Activated CD4-positive, alpha-beta T cell treated with anti-CD3 and anti-CD28 coated beads, Interleukin-2, amount 50 U/mL, for 4 hours (primary cell): ENCODE measurements around the gene RNU7-1.

Experiments used
- DNase-seq, 2 experiments: peaks; one replicate each; pipeline ENCODE4 v3.0.0-alpha.2; 2020

Gene RNU7-1

DNA sequence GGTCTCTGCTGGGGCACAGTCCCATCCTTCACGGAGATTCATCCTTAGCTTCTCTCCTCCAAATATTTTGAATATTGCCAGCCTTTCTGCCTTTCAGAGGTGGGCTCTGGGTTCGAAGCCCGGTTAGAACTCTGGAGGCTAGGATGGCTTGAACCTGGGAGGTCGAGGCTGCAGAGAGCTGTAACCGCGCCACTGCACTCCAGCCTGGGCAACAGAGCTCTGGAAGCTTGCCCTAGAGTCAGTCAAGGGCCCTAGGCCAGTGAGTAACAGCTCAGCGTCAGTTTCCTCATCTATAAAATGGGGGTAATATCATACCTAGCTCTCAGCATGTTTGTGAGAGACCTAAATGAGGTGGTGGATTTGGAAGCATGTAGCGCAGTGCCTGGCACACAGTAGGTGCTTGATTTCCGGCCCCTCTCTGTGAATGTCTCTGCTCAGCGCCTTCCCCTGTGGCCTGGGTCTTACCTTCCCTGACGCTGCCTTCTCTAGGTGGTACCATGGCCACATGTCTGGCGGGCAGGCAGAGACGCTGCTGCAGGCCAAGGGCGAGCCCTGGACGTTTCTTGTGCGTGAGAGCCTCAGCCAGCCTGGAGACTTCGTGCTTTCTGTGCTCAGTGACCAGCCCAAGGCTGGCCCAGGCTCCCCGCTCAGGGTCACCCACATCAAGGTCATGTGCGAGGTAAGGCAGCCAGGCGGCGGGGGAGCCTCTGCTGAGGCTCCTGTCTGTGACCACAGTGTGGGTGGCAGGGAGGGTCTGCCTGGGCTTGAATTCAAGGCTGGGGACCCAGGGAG lies 10.9 kb downstream of the RNU7-1 start:
- DNase-seq, result no peak

DNA sequence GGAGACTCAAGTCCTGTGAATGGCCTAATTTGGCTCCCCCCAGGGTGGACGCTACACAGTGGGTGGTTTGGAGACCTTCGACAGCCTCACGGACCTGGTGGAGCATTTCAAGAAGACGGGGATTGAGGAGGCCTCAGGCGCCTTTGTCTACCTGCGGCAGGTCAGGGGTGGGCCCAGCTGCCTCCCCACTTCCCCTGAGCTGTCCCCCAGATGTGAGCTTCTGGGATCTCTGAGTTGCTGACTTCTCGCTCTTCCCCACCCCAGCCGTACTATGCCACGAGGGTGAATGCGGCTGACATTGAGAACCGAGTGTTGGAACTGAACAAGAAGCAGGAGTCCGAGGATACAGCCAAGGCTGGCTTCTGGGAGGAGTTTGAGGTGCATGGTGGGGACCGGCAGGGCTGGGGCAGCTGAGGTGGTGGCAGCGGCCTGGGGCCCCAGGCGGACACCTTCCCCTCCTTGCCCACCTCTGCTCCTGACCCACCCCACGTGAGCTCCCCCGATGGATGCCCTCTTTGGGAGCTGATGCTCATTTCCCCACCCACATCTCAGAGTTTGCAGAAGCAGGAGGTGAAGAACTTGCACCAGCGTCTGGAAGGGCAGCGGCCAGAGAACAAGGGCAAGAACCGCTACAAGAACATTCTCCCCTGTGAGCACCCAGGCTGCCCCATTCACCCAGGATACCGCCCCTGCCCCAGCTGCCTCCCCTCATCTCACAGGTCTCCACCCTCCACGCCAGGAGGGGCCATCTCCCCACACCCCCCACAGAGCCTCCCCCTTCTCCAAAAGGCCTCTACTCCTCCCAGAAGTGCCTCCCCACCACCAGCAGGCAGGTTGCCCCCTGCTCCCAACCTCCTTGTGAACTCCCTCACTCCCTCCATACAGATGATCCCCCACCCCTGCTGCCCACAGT lies 11.7 kb downstream of the RNU7-1 start:
- DNase-seq, result no peak

DNA sequence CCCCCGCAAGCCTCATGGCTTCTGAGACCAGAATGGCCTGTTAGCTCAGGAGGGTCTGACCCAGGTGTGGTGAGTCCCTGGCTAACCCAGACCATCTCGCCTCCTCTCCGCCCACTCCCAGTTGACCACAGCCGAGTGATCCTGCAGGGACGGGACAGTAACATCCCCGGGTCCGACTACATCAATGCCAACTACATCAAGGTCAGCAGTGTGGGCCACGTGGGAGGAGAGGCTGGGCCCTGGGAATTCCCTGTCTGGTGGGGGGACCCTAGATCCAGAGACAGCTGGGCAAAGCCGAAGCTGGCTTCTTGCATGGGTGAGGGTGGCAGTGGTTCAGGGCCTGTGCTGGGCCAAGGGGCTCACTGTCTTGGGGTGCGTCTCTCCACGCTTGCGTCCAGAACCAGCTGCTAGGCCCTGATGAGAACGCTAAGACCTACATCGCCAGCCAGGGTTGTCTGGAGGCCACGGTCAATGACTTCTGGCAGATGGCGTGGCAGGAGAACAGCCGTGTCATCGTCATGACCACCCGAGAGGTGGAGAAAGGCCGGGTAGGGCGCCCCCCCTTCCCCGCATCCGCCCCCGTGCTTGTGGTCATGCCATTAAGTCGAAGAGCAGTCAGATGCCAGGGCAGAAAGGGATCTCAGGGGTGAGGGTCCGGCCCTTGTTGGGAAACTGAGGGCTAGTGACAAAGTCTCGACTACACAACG lies 12.6 kb downstream of the RNU7-1 start:
- no peak for DNase-seq

DNA sequence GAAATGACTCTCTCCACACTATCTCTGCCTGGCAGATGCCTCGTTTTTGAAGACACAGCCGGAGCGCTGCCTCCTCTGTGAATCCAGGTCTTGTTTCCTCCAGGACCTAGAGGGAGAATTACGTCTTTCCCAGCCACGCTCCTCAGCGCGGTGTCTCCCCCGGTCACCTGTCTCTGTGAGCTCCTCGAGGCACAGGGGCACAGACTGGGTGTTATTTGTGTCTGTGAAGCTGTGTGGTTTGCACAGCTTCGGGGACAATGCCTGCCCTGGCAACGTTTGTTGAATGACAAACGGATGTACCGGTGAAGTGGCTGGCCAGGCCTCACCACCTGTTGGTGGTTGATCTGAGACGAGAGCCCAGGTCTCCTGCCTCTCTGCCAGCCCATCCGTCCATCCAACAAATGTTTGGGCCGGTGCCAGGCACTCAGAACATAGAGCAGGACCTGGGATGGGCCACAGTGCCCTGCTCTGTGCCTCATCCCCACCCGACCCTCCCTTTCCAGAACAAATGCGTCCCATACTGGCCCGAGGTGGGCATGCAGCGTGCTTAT lies 13.6 kb downstream of the RNU7-1 start:
- DNase-seq, result no peak

DNA sequence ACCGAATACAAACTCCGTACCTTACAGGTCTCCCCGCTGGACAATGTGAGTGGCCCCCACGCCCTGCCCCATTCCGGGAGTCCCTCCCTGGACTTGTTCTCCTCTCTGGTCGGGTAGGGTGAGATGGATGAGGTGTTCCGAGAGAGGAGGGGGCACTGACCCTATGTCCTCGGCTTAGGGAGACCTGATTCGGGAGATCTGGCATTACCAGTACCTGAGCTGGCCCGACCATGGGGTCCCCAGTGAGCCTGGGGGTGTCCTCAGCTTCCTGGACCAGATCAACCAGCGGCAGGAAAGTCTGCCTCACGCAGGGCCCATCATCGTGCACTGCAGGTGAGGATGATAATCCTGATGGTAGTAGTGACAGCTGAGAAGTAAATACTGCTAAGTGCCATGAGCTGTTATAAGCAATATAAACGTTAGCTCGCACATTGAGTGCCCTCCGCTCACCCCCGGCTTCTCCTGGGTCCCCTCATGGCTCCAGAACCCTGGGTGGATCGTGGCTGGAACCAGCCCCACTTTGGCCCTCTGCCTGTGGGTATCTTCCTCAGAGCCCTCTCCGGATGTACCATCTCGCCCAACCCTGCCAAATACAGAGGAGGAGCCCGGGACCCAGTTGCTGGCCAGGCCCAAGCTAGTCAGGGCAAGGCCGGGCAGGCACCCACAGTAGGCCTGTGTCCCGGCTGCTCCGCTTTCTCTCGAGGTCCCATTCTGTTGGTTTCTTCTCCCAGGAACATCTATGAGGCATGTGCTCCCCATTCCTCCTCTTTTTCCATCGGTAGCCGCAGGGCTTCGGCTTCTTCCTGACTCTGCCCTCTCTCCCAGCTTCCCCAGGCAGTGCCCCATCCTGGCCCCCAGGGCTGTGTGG lies 14.4 kb downstream of the RNU7-1 start:
- no peak for DNase-seq

DNA sequence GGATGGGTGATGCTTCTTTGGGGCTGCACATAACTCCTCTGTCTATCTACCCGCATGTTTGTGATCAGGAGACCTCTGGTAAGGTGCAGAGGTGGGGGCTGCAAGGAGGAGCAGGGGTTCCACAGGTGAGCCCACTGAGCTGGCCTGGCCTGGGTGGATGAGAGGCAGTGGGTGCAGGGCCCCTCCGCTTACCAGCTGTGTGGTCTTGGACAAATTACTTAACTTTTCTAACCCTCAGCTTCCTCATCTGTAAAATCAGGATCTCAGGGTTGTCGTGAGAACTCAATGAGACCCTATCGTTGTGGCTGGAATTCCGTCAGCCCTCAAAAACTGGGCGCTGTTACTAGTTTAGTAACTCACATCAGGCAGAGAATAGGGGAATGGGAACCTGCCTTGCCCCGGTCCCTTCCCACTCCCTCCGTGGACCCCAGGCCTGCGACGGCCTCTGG lies 15.0 kb downstream of the RNU7-1 start:
- no peak for DNase-seq

DNA sequence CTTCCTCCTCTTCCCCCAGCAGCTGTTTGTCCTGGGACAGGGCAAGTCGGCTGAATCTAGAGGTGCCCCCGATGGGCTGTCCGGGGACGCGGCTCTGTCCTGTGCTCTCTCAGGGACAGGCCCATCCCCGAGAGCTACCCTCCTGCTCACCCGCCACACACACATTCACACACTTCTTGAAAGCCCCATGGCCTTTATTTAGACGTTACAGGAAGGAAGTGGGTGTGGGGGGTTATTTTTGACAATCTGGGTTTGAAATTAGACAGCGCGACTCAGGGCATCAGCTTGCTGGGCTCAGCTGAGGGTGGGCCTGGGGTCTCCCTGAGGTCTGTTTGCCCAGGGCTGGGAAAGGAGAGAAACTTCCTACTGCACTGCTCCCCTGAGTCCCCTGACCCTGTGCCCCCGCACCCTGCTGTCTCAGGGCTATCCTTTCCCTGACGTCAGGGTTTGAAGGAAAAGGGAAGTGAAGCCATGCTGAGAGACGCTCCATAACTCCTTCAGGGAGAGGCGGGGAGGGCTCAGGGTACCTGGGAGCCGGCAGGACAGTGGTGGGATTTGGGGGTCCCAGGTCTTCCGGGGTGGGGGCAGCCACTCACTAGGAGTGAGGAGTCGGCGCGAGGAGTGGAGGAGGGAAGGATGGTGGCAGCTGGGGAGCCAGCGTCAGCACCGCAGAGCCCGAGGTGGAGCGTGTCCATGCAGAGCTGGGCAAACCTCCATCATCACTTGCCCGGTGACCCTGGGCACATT lies 15.6 kb downstream of the RNU7-1 start:
- DNase-seq, result peak; percentile 62 to 66

DNA sequence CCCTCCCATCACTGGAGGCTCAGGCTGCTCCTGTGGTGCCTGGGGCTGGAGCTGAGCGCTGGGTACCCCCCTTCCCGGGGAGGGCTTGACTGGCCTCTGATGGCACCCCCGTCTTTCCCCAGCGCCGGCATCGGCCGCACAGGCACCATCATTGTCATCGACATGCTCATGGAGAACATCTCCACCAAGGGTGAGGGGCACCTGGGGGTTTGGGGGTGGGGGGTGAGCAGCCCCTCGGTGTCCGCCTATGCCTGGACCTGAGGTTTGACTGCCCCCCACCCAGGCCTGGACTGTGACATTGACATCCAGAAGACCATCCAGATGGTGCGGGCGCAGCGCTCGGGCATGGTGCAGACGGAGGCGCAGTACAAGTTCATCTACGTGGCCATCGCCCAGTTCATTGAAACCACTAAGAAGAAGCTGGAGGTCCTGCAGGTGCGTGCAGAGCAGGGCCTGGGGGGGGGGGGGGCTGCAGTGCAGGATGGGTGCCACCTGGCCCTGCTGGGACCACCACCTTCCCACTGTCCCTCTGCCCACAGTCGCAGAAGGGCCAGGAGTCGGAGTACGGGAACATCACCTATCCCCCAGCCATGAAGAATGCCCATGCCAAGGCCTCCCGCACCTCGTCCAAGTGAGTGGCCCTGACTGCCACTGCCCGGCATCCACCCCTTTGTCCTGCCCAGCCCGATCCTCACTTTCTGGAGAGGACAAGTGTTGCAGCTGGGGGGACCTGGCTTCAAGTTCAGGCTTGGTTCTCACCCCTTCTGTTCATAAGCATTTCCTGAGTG lies 16.4 kb downstream of the RNU7-1 start:
- DNase-seq, result no peak

DNA sequence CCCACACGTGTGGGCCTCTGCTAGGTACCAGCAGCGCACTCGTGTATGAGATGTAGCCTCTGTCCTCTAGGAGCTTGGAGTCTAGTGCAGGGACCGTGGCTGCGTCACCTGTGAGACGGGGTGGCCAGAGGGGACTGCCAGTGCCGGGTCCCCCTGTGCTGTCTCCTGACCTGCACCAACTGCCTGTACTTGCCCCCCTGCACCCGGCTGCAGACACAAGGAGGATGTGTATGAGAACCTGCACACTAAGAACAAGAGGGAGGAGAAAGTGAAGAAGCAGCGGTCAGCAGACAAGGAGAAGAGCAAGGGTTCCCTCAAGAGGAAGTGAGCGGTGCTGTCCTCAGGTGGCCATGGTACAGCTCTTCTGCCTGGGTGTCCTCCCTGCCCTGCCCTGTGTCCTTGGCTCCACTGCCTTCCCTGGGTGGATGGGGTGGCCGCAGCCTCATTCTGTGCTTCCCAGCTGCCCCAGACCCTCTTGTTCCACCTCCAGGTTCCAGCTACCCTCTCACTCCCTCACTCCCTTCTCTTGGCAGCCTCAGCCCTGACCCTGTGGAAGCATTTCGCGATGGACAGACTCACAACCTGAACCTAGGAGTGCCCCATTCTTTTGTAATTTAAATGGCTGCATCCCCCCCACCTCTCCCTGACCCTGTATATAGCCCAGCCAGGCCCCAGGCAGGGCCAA lies 17.1 kb downstream of the RNU7-1 start:
- DNase-seq, result no peak

DNA sequence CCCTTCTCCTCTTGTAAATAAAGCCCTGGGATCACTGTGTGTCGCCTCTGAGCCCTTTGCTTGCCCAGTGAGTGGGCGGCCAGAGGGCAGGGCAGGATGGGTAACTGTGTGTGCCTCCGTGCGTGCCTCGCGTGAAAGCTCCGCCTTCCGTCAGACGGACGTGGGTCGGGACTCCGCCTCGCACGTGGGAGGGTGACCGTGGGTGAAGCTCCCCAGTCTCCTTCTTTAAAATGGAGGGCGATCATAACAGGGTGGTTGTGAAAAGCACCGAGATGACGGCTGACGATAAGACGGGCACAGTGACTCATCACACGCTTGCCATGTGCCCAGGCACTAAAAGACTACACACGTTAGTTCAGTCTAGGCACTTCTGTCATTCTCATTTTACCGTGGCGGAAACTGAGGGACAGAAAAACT lies 17.7 kb downstream of the RNU7-1 start:
- peak; percentile 95 to 97 for DNase-seq

DNA sequence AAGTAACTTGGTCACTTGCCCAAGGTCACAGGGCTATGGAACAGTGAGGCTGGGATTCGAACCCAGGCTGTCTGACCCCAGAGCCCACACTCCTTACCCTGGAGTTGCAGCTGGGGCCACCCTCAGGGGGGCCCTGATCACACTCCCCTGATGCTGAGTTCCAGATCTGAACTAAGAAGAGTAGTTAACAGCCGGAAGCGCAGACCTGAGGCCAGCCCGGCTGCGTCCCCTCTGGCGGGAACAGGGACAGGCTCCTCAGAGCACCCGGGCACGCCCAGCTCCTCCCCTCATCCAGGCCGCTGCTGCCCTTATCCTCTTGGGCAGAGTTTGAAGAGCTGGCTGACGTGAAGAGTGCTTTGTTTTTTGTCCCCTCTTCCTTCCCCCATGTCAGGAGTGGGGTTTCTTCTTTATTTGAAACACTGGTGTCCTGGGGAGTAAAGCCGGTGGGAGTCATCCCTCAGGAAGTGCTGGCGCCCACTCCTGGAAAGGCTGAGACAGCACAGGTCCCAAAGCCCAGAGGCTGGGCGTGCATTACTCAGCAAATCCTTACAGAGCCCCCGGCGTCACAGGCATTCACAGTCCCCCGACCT lies 18.2 kb downstream of the RNU7-1 start:
- DNase-seq, result no peak

DNA sequence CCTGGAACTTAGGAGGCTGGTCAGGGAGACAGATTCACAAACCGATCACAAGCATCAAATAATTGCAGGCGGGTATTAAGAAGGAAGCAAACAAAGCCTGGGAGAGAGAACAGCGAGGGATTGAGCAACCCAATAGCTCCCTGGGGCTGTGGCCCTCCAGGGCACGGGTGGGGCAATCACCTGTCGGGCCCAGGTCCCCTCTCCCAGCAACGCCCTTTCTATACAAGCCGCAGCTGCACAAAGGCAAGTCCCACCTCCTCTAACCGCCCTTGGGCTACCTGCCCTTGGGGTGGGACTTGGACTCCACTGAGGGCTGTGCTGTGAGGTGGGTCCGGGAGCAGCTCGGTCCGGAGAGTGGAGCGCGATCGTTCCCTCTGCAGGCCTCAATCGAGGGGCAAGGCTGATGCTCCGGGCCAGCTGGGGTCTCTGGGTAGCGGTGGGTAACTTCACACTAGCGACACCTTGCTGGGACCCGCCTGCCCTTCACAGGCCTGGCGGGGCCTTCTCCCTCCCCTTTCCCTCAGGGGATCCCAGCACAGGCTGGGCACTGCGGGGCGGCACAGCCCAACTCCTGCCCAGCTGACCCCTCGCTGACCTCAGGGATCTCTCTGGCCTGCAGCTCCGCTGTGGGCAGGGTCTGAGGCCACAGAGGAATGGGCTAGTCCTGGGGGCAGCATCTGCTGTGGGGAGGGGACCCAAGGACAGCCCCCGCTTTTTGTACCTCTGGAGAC lies 18.8 kb downstream of the RNU7-1 start:
- no peak for DNase-seq

DNA sequence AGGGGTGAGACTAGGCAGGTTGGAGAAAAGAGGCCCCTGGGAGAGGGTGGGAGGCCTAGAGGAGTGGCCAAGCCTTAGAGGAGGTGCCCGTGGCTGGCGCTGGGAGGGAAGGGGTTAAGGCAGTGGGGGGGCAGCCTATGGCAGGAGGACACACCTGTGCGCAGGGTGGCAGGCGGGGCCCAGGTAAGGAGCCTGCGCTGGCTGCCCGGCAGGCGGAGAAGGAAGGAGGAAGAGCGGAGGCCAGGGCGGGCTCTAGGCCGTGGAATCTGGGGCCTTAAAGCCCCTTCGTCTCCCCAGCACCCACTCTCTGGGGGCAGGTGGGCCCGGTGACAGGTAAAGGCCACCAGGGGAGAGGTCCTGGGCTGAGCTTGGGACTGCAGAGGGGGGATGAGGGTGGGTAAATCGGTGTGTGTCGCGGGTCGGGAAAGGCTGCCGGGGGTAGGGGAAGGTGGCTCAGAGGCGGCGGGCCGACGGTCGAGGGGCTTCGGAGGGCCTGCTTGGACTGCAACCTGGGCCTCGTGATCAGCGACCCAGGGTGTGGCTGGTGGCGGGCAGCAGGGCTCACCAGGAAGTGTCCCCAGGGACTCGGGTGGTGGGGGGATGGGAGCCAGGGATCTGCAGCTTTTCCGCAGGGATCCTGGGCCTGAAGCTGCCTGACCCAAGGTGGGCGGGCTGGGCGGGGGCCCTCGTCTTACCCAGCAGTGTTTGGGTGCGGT lies 19.6 kb downstream of the RNU7-1 start:
- no peak for DNase-seq

DNA sequence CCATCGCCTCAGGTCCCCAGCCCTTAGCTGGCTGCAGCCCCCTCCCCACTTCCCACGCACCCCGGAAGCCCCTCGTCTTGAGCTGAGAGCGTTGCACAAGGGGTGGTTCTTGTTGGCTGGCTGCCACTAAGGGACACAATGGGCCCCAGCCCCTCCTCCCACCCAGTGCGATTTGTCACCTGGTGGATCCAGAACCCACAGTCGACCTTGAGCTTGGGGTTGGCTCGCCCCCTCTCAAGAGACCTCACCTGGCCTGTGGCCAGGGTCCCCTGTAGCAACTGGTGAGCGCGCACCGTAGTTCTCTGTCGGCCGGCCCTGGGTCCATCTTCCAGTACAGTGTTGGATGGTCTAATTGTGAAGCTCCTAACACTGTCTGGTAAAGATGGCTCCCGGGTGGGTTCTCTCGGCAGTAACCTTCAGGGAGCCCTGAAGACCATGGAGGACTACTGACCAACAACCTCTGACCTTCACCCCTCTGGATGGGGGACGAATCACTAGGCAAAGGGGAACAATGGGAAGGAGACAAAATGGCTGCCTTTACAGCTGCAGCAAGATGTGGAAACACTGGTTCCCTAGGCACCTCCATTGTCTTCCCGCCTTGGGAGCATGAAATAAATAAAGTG lies 20.3 kb downstream of the RNU7-1 start:
- DNase-seq, result no peak

DNA sequence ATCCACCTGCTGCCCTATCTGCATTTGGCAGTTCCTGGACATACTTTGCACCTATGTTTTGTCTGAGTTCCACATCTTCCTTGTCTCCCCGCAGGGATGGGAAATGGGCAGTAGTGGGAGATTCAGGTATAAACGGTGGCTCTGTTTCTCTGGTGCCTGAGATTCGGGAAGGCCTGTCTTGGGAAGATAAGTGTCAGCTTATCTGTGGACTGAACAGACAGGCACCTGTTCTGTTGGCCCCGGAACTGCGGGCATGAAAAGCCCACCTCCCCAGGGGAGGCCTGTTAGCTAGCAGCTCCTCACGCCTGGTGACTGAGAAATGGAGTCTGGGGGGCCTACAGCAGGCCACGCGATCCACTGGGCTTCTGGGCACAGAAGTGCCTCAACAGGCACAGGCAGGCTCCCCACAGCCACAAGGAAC lies 21.0 kb downstream of the RNU7-1 start:
- DNase-seq, result no peak

DNA sequence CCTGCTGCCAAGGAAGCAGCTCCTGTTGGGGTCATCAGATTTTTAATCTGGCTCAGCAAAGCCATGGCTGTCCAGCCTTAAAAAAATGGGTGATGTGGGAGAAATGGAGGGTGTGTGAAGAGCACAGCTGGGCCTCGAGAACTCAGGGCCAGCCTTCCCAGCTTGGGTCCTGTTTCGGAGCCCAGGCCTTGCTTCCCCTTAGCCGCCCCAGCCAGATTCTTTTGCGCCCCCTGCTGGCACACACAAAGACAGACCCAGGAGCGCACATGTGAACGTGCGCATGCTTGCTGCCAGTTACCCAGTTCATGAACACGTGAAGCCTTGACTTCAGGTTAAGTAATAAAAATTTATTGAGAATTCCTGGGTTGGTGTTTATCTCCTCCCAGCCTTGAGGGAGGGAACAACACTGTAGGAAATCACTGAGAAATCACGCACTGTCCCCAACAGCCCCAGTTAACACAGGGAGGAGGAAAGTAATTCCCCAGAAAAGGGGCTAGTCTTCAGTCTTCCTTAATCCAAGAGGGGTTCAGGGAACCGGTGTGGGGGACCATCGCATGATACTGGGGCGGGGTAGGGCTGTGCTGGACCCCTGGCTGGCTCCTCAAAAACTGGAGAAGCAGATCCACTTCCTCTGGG lies 21.5 kb downstream of the RNU7-1 start:
- DNase-seq, result peak; percentile 87 to 88

DNA sequence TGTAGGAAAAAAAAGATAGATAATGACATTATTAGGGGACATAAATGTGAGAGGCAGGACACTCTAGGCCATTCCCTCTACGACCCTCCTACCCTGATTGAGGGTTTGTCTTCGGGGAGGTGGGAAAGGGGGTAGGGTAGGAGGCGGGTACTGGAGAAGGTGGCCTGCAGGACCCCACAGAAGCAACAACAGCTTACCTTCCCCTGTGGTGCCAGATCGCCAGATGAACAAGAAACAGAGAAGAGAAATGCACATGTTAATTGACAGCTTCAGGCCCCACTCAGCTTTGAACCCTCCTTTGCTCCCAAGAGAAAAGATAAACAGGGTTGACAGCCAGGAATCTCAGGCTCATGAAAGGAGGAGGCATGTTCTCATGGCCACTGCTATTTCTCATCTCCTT lies 22.1 kb downstream of the RNU7-1 start:
- no peak for DNase-seq
